Ovary (tissue), 9 donors: ENCODE data around the gene MFGE8. TPM values are rescaled to one million over a fixed set of nuclear protein-coding genes. Genes with fewer than 3 reads are reported as not detected.
A peak's percentile ranks its signal among the peaks of the same experiment; 100 is the strongest.

Experiments used
- DNase-seq, 5 donors: peaks; one replicate each; pipeline ENCODE4 v3.0.0-alpha.2; 2019 to 2020
- H3K27ac ChIP-seq, 2 donors: fragments of 200-600 bp; one replicate each; pipeline versions ENCODE4 v1.5.1 to v1.8.0; 2019 to 2022
- H3K27me3 ChIP-seq: fragments of 200-600 bp; one replicate; pipeline ENCODE4 v1.8.0; 2022
- H3K36me3 ChIP-seq: fragments of 200-600 bp; sonication (generic); one replicate; pipeline ENCODE4 v1.5.1; 2019
- H3K4me1 ChIP-seq: one replicate; pipeline ENCODE4 v1.8.1; 2013; ENCODE audit warnings: mild to moderate bottlenecking, moderate library complexity; ENCODE audit not compliant: insufficient read depth
- H3K4me3 ChIP-seq: fragments of 200-600 bp; sonication (generic); one replicate; pipeline ENCODE4 v1.5.1; 2017
- H3K9me3 ChIP-seq, 2 donors: fragments of 200-600 bp in 1 of 2; sonication (generic) in 1 of 2; one replicate each; pipeline versions ENCODE4 v1.5.1 to v1.8.1; 2013 to 2019; ENCODE audit warnings: mild to moderate bottlenecking in 1 of 2, moderate library complexity in 1 of 2
- CTCF ChIP-seq, 3 donors: fragments of 450-650 bp in 2 of 3; fragments of 200-600 bp in 1 of 3; IDR thresholded peaks; one replicate each; pipeline versions ENCODE4 v1.5.1 to v1.8.0; 2016 to 2022; ENCODE audit warnings: antibody characterized with exemption in 3 of 3, mild to moderate bottlenecking in 1 of 3
- EP300 ChIP-seq: sonication (generic); formaldehyde crosslinking; IDR thresholded peaks from one replicate; pipeline ENCODE4 v1.6.1; 2017; ENCODE audit warnings: antibody characterized with exemption
- POLR2A ChIP-seq: fragments of 450-650 bp; IDR thresholded peaks from one replicate; pipeline ENCODE4 v1.6.1; 2017; ENCODE audit warnings: antibody characterized with exemption, mild to moderate bottlenecking, moderate library complexity
- WGBS, 3 donors: extraction: QIAGEN DNeasy Blood & Tissue Kit in 1 of 3; methylation state at CpG; one replicate each; pipeline versions ENCODE4 v1.1.5 to v1.1.7; 2013 to 2017; 5-methylcytosine and 5-hydroxymethylcytosine counted together
- intact Hi-C, 4 donors: fragments of 100-400 bp; cut with DNase I; formaldehyde crosslinking; loops; one replicate each; pipeline versions ENCODE4 v1.11.0 to v1.15.1; 2022 to 2023
- polyA plus RNA-seq, 2 donors: library from polyadenylated mRNA; stranded (reverse); fragments of 200-250 nt in 1 of 2; fragments of 350-450 nt in 1 of 2; fragmentation: Illumina TruSeq in 1 of 2; extraction: RNeasy Lipid Tissue Mini Kit (QIAGEN cat#74804) in 1 of 2; gene quantifications; one replicate each; pipeline ENCODE4 v1.2.3, GENCODE V29; 2013 to 2014
- total RNA-seq, 7 donors: library from RNA; depleted of rRNA in 2 of 7; stranded (reverse); fragments of >200 nt in 2 of 7; fragmentation: NEBNext Ultra II Directional in 3 of 7; extraction: Animal tissue kit (Norgen Biotek cat#: 25700) in 3 of 7; gene quantifications; one replicate each; pipeline versions ENCODE4 v1.1.0 to v1.2.4, GENCODE V29; 2016 to 2023
- donor health status: DM: no; HTN: no; CAD: no; lungs with moderate emphysema.
- donor health status: DM: no; HTN: no; CAD: no.
- donor health status: Bipolar disorder and iron deficiency.
- donor health status: DM: yes; HTN: yes; CAD: no.
- donor health status: DM: no; HTN: no; CAD: no.
- donor health status: DM: yes; HTN: yes; CAD: no.

Gene MFGE8
- total and polyA plus RNA-seq, 9 donors = 193 to 383 (median 213) TPM

DNA sequence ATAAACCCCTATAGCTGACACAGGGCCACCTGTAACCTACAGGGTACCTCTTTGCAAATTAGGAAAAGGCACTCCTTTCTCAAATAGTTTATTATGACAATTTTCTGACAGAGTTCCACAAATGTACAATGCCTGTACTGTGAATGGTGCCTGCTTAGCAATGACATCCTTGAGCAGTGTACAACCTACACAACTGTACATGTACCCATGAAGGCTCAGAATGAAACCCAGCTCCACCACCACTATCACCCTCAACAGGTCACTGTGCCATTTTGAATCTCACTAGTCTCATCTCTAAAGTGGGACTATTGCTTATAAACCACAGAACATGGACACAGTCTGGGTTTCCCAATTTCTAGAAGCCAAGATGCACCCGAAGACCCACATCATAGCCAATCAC is 7.0 kb downstream of the MFGE8 start:
- Histone ChIP-seq H3K27me3 (no peaks in the 10 kb centered on the region), H3K4me1 (peaks cover under 1% of the 10 kb centered on the region), H3K9me3 (no peaks in the 10 kb centered on the region), H3K36me3 (no peaks in the 10 kb centered on the region), H3K4me3 (no peak overlapping the region), H3K27ac (no peak overlapping the region)
- no peak for DNase-seq
- intact Hi-C loops = loop anchor here (5.0 to 10.0 kb wide), 5 partner anchors 109 to 421 kb away; no protein-coding TSS in a partner anchor
- no peak for TF ChIP-seq POLR2A
- no peak for TF ChIP-seq EP300
- no peak for TF ChIP-seq CTCF (IDR thresholded peaks at IDR 0.05)
- 97 to 100% (median 100%) methylated on average over 1 of the region's 1 CpG for WGBS, 3 donors

DNA sequence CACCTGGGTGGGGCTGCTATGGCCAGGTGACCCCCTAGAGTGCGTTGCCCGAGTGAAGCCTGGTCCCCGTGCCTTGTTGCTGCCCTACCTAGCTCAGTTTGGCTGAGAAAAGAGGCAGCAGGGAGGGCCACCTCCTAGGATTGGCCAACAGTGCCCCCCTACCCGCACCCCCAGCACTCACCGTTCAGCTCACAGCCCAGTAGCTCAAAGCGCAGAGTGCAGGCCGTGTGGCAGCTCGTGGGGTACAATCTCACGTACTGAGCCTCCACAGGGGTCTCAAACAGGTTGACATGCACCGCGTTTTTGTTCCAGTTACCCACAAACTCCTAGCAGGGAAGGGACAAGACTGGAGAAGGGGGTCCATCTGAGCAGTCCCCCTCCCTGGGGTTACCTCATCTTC is 7.6 kb downstream of the MFGE8 start:
- TF ChIP-seq EP300 (no peak), CTCF (IDR thresholded peaks at IDR 0.05) (no peak), POLR2A (no peak)
- H3K27ac ChIP-seq = no peak overlapping the region
- H3K36me3 ChIP-seq = no peaks in the 10 kb centered on the region
- intact Hi-C loops = loop anchor here (2.0 to 10.0 kb wide), 6 partner anchors 109 to 421 kb away; no protein-coding TSS in a partner anchor
- no peak for DNase-seq
- H3K27me3 ChIP-seq = no peaks in the 10 kb centered on the region
- no peak overlapping the region for H3K4me3 ChIP-seq
- 80 to 85% (median 83%) methylated on average over 11 of the region's 11 CpGs for WGBS, 3 donors
- no peaks in the 10 kb centered on the region for H3K4me1 ChIP-seq
- no peaks in the 10 kb centered on the region for H3K9me3 ChIP-seq

DNA sequence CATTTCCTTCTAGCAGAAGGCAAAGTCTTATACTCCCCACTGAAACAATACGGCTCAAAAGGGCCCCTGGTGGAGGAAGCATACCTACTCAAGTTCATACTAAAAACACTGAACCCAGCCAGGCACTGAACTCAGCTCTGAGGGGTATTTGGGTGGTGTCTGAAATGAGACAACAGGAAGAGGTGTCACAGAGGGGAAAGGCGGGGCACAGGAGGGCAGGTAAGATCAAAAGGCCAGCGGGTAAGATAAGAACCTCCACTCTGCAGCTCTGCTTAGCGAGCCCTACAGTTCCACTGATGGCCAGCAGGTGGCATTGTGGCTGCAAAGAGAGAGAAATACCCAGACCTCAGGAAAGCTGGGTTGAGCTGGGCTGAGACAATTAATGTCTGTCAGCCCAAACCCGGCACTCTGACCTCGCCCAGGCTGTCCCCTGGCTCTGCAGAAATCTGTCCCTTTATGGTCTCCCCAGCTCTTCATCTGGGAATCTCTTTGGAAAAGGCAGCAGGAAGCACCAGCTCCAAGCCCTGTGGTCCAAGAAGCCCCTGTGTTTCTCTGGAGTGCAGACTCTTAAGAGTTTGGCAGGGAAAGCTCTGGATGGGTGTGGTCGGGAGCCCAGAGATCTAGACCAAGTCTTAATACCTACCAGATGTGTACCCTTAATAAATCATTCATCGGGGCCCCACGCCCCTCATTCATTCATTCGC is 8.4 kb downstream of the MFGE8 start:
- Histone ChIP-seq H3K36me3 (no peaks in the 10 kb centered on the region), H3K27me3 (no peaks in the 10 kb centered on the region), H3K4me1 (no peaks in the 10 kb centered on the region), H3K4me3 (no peak overlapping the region), H3K27ac (no peak overlapping the region), H3K9me3 (no peaks in the 10 kb centered on the region)
- TF ChIP-seq CTCF (IDR thresholded peaks at IDR 0.05) = peak; percentile 83 to 95 (median 87)
- no peak for TF ChIP-seq POLR2A
- TF ChIP-seq EP300 = no peak
- peak; percentile 63 to 84 (median 81) for DNase-seq
- intact Hi-C loops = loop anchor here (2.0 to 10.0 kb wide), 7 partner anchors 98 to 420 kb away; no protein-coding TSS in a partner anchor
- 22 to 27% (median 25%) methylated on average over 10 of the region's 10 CpGs for WGBS, 3 donors

DNA sequence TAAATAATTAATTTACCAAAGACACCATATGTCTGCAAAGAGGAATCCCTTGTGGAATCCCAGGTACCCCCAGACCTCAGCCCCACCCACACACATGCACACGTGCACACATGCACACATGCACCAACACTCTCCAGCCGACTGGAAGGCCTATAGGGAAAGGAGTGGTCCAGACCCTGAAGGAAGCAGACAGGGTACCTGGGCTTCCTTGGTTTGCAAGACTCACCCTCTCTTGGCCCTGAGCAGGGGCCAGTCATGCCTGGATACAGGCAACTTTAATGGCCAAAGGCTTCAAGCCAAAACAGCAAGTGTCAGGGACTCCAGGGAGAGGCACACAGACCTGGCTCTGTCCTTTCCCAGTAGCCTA is 8.9 kb downstream of the MFGE8 start:
- Histone ChIP-seq H3K4me1 (no peaks in the 10 kb centered on the region), H3K27me3 (no peaks in the 10 kb centered on the region), H3K36me3 (no peaks in the 10 kb centered on the region), H3K9me3 (no peaks in the 10 kb centered on the region), H3K4me3 (no peak overlapping the region), H3K27ac (no peak overlapping the region)
- intact Hi-C loops = loop anchor here (2.0 to 10.0 kb wide), 5 partner anchors 98 to 419 kb away; no protein-coding TSS in a partner anchor
- TF ChIP-seq EP300 (no peak), POLR2A (no peak), CTCF (IDR thresholded peaks at IDR 0.05) (no peak)
- 71 to 87% (median 84%) methylated on average over 2 of the region's 2 CpGs for WGBS, 3 donors
- no peak for DNase-seq
